NT2/D1 (cell line): Measurements from ENCODE around the gene PIGT.

Experiments
- SUZ12 ChIP-seq: IDR thresholded peaks from 2 replicates; pipeline ENCODE4 v1.6.1; 2011; ENCODE audit not compliant: insufficient read length, insufficient read depth; ENCODE audit errors: extremely low read depth
- ZNF274 ChIP-seq: IDR thresholded peaks from 2 replicates; pipeline ENCODE4 v1.6.1; 2011; ENCODE audit warnings: mild to moderate bottlenecking, low read depth, low read length

DNA sequence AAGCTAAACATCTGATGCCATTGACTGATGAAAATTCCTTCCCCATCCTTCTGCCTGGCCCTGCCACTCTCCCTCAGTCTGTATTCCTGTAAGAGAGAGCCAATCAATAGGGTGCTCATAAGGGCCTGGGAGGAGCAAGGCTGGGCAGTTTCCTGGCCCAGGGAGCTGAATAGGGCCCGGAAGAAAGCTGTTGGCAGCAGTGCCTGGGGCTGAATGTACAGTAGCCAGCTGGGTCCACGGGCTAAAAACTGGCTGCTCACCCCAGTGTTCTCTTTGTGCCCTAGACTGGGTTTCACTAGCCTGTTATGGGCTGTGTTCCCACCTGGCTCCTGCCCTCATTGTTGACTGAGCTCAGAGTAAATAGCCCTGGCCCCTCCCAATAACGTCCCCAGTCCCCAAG lies 51.9 kb downstream of the PIGT start:
- TF ChIP-seq SUZ12 = no peak
- no peak for TF ChIP-seq ZNF274
